Testis (tissue), 2 donors: ENCODE results near the gene TACC2.

Source experiments
- CTCF ChIP-seq, 3 experiments: fragments of 450-650 bp in 2 of 3; fragments of 200-600 bp in 1 of 3; sonication (generic) in 1 of 3; IDR thresholded peaks; one replicate each; pipeline ENCODE4 v1.5.1; 2016 to 2019; ENCODE audit warnings: antibody characterized with exemption in 3 of 3, mild to moderate bottlenecking in 2 of 3, moderate library complexity in 1 of 3
- POLR2A ChIP-seq: fragments of 450-650 bp; IDR thresholded peaks from one replicate; pipeline ENCODE4 v1.6.1; 2017; ENCODE audit warnings: antibody characterized with exemption, mild to moderate bottlenecking, moderate library complexity

DNA sequence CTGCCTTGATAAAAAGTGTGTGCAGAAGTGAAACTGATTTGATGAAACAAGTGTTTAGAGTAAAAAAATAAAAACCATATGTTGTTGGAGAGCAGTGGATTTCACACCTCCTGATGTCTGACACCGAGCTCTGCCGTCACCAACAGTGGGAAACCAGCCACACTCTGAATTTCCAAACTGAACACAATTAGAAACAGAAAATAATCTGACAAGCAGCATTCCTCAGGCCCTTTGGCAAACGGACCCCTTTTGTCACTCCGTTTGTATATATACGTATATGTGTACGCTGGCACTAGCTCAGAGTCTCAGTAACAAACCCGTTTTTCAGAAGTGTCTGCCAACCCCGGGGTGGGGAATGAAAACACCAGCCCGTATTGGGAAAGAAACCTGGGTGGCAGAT lies 32.4 kb downstream of the TACC2 start:
- TF ChIP-seq CTCF (IDR thresholded peaks at IDR 0.05) = no peak
- no peak for TF ChIP-seq POLR2A
